ENCODE measurements around the gene APBB2. TPM values are rescaled to one million over a fixed set of nuclear protein-coding genes. Genes with fewer than 3 reads are reported as not detected.
A peak's percentile ranks its signal among the peaks of the same experiment; 100 is the strongest.

Gene APBB2
- total RNA-seq, 1 experiment from 2014 or later, result 14.4 TPM

DNA sequence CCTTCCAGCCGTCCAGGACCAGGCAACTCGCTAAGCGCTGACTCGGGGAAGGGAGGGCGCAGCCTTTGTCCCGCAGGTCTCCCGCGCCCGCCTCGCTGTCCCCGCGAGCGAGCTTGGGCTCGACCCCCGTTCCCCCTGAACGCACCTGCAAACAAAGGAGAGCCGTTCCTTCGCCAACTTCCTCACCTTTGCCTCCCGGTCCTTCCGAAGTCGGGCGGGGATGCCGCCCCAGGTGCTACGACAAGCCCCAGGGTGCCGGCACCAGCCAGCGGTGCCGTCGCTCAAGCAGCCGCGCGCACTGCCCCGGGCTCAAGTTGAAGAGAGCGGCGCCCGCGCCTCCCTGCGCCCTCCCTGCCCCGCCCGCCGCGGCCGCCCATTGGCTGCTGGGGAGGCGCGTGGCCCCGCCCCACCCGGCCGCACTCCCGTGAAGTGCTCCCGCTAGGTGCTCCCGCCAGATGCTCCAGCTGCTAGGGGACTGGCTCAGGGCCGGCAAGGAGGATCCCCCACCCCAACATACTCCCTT lies 357.4 kb downstream of the APBB2 start:
- DNase-seq (ENCODE audit: low spot score), result no peak

DNA sequence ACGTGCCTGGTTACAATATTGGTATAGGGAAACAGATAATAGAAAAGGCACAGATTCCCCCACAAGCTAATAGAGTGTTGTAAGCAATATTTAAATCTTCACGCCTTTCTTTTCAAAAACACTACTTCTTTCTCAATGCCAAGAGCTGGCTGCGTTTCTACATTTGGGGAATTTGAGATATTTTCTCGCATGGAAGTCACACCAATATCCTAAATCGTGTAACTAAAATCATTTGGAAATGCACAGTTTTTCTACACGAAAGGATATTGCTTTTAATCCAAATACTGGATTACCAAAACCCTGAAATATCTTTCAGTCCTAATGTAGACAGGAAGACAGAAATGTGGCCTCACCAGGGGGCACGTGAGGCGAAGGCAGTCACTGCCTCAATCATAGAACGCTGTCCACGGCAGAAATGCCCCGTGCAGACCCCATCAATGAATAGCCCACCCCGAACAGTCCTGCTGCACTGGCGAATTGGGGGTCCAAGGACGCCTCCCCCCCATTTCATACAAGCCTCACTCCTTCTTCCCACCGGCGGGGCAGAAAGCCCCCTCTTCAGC lies 358.0 kb downstream of the APBB2 start:
- no peak for DNase-seq (ENCODE audit: low spot score)

DNA sequence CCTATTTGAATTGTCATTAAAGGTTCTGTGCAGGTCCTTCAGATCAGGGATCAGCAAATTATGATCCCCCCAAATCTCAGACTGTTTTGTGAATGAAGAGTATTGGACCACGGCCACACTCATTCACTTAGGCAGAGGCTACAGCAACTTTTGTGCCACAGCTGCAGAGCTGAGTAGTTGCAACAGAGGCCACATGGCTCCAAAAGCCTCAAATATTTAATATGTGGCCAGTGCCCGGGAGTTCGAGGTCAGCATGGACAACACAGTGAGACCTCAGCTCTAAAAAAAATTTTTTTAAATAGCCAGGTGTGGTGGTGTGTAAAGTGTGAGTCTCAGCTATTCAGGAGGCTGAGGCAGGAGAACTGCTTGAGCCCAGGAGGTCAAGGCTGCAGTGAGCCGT lies 363.8 kb downstream of the APBB2 start:
- no peak for DNase-seq (ENCODE audit: low spot score)

DNA sequence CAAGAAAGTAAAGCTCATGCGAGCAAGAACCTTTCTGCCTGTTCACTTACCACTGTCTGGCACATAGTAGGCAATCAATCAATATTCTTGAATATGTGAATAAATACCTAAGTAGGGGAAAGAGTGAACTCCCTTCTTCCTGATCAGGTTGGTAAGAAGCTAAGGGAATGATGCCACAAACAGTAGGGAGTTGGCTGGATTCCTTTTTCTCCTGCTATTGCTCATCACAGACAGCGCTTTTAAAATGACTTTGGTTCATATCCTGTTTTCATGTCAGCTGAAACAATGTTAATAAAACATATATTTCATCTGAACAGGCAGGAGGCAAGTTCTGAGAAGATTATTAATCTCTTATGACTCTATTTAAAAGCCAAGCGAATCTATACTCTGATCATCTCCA lies 365.4 kb downstream of the APBB2 start:
- no peak for DNase-seq (ENCODE audit: low spot score)

DNA sequence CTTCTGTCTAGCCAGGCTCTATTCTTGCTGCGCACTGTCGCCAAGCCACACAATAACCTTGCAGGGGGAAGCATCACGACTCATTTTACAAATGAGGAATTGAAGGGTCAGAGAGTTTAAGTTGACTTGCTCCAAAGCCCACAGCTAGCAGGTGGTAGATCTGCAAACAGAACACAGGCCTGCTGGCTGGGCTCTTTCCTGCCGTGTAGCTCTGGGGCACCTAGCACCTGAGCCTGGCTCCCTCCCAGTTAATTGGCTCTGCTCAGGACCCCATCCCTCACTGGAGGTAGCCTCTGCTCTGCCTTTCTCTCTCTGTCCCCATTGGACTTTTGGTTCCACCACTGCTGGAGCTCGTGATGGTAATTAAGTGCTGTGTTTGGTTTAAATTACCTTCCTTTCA lies 366.1 kb downstream of the APBB2 start:
- DNase-seq (ENCODE audit: low spot score), result no peak

DNA sequence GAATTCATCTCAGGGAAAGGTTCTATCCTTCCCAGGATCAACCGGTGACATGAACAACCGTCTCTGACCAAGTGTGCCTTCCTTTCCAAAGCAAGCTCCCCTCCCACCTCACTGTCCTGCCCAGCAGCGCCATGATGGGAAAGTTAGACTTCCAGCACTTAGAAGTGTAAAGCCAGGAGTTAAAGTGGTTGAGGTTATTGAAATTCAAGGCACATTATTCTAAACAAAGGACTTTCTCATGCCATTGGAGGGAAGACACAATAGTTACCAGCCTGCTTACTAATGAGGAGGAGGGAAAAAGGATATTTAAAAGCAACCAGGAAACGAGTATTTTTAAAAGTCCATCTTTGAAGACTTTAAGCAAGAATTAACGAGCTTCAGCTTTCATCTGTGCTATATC lies 367.8 kb downstream of the APBB2 start:
- no peak for DNase-seq (ENCODE audit: low spot score)

DNA sequence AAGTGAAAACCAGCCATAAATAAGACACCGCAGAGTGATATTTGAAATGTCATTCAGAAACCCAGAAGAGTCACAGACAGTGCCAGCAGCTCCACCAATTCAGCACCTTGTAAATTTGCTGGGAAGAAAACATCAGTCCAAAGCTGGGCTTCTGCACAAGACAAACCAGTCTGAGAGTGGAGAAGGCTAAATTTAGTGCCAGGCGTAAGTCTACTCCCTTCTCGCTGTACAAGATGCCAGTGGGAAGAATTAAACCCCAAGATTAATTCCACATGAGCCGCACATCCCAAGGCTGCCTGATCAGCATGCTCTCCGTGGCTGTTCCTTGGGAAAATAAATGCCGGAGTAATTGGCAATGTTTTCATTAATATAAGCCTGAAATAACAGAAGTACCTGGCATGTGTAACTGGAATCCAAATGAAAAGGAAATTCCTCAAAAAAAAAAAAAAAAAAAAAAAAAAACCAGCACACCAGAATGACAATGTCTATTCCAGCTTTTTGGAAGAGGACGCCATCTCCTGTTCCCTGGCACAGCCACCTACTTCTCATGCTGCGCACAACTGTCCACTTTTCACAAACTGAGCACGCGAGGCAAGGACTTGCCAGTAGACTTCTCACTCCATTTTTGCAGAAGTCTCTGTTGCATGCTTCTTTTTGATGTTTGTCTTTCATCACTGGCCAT lies 369.0 kb downstream of the APBB2 start:
- no peak for DNase-seq (ENCODE audit: low spot score)

DNA sequence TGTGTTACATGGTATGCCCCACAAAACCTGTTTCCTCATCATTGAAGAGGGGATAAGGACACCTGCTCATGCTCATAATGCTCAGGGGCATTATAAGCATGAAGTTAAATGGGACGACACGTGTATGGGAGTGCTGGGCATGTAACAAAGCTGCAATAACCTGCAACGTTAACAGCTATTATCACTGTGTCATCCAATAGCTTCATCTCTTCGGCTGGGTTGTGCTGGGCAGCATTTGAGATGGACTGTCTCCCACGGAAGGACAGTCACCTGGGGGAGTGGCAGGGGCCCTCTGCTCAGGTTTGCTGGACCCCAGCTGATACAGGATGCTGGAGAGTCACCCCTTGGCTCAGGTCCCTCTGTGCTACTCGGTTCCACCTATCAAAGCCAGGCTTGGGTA lies 370.1 kb downstream of the APBB2 start:
- DNase-seq (ENCODE audit: low spot score), result no peak

DNA sequence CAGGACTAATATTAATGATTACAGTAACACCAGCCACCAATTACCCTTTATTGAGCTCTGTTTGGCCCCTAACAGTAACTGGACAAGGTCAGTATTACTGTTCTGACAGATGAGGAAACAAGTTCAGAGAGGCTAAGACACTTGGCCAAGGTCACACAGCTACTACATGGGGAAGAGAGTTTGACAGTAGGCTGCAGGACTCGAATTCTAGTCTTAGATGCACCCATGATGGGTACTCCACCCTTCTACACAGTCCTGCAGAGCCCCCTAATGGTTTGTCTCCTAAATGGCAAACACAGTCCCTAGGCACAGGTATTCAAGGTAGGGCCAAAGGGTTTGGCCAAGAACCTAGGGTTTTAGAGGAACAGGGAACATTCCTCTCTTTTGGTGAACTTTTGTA lies 370.6 kb downstream of the APBB2 start:
- peak; percentile 18 for DNase-seq (ENCODE audit: low spot score)

DNA sequence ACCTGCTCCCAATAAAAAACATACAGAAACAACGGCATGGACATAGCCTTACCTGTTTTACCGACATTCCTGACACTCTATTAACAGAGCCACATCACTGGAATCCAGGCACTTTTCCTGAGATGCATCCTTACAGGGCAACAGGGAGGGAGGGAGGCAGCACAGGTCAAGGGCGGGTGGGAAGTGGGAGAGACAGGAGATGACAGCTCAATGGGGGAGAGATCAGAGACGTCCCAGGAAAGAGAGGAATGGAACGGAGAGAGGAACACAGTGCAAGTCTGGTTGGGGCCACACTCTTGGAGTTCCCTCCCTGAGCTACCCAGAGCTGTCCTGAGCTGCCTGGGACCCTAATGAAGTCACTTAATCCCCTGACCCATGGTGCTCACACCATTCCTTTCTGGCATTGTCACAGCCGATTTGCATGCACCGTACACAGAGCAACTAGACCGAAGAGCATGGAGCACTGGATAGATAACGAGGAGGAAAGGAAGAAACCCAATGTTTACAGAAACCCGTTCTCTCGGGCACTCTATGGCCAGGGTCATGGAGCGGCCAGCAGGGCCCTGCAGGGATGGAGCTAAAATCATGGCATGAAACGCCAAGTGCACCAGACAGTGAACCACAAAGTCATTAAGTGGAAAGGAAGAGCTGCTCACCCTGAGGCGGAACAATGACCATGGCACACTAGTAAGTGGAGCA lies 371.5 kb downstream of the APBB2 start:
- no peak for DNase-seq (ENCODE audit: low spot score)

DNA sequence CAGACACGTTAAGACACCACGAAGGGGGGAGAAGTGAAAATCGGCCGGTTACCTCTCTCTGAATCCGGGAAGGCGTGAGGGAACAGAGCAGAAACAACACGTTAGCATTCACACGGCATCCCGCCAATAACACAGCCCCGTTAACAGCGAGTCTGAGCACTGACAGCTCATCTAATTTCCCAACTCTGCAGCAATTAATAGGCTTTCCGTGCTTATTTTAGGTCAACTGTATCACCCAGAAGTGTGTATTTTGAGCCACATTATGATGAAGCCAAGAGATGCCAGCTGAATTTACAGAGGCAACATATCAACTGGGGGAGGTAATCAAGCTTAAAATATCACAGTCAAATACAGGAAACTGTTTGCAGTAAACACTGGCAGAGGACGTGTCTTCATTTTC lies 372.0 kb downstream of the APBB2 start:
- no peak for DNase-seq (ENCODE audit: low spot score)

DNA sequence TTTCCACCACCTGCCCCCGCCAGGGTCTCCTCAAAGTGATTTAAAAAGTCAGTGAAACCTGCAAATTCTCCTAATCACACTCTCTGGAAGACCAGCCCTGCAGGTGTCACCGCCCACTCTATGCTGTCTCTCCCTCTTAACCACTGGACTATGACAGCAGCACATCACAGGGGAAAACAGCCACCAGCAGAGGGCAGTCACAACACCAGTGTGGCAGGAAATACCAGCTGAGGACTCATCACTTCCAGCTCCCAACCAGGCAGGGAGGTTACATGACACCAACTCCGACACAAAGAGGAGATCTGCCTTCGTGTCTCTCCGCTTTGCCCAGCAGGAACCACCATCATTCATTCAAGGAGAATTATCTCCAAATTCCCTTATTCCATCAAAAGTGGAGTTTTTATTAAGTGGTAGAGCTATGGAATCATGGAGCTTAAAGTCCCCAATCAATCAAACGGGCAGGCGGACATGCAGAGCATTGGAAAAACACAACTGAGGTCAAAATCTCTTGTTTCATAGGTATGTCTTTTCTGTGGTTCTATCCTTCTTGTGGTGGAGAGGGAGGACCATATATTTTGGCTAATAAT lies 373.3 kb downstream of the APBB2 start:
- DNase-seq (ENCODE audit: low spot score), result peak; percentile 92

DNA sequence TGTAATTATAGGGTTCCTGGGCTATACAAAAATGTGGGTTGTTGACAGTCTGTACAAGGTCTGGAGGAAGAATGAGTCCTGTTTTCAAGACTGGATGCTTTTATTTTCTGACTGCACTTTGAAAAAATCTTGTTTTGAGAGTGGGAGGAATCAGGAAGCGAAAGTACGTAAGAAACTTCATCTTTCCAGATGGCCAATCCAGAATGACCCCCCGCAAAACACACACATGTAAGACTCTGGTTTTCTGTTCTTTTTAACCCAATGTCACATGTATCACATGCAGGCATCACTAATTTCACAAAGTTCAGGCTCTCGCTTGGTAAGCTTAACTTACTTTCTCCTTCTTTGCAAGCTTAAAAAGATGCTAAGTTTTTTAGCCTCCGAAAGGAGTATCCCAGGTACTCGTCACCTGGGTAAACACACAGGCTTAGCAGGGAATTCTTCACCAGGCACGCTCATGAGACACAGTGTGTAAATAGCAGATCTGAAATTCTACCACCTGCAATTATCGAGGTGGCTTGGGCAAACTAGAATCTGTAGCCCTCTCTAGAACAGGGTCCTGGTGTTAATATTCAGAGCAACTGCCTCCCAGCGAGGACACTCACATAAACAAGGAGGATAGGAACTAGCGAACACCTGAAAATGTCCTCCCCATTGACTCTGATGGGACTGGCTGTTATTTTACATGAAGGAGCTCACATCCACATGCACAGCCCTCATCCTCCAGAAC lies 373.9 kb downstream of the APBB2 start:
- no peak for DNase-seq (ENCODE audit: low spot score)

DNA sequence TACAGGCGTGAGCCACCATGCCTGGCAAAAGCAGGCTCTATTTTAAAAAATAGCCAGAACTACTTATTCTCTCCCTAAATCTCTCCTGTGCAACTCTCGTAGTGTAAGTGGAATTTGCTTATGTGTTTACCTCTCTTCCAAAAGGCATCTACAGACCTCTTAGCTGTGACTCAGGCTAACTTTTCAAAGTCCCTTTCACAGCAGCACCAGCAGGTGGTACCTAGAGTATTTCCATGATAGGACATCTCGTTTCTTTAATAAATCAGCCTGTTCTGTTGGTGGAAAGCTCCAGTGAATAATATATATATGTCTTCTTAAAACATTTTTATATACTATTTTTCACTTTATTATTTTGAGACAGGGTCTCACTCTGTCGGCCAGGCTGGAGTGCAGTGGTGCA lies 375.6 kb downstream of the APBB2 start:
- DNase-seq (ENCODE audit: low spot score), result peak; percentile 17

DNA sequence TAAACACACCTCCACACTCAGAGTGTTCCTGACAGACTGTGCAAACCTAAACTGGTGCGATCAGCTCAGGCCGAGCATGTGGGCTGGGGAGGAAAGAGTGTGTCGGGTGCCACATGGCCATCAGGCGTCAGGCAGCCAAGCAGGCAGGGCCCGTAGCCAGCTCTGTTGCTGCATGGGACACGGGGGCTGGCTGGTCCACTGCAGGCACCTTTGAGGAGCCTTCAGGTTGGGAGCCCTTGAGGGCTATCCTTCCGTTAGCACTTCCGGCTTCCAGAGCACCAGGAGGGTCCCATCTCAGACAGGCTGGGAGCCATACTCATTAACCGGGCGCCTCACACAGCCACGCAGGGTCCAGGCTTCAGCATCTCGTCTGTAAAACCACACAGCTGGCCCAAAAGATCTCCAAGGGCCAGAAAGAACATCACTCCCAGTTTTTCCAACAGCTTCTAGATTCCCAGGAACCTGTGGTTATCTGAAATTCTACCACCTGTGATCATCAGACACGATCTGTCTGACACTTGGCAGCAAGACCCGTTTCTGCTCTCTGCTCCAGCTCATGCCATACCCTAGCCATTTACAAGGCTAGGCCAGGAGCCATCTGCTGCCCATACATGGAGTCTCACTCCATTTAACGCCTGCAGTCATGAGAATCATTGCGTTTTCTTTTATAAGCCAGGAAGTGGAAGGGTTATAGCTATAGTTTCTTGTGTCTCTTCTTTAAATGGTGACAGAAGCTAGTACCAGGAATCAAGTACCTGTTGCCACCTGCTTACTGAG lies 377.1 kb downstream of the APBB2 start:
- no peak for DNase-seq (ENCODE audit: low spot score)

DNA sequence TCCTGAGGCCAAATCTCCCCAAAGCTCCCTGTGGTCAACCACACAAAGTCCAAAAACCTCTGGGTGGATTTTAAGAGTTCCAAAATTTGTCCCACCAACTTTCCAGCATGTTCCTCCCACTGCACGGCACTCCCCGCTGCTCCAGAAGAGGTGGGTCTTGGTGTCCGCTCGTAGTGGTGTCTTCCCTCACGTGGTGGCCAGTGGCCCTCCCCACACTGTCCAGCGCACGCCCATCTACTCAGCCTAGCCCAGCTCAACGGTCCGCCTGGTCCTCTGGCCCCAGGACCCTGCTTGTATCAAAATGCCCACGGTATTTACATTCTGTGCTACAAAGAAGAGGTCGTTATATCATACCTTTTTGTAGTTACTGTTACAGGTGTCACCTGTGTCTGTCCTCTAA lies 381.1 kb downstream of the APBB2 start:
- DNase-seq (ENCODE audit: low spot score), result no peak

DNA sequence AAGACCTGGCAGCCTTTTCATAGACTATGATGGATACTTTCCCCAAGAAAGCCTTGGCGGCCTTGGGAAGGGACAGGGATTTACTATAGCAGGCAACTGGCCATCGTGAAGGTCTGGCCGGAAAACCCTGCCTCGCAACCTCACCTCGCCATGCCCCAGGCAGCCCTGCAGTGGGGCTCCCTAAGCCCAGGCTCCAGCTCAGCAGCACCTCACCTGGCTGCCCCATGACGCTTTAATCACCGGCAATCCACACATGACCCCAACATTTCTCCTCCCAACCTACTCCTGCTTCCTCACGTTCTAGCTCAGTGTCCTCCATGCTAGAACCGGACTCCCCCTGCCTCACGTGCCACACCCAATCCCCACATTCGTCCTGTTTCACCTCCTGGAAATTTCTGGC lies 382.2 kb downstream of the APBB2 start:
- no peak for DNase-seq (ENCODE audit: low spot score)

DNA sequence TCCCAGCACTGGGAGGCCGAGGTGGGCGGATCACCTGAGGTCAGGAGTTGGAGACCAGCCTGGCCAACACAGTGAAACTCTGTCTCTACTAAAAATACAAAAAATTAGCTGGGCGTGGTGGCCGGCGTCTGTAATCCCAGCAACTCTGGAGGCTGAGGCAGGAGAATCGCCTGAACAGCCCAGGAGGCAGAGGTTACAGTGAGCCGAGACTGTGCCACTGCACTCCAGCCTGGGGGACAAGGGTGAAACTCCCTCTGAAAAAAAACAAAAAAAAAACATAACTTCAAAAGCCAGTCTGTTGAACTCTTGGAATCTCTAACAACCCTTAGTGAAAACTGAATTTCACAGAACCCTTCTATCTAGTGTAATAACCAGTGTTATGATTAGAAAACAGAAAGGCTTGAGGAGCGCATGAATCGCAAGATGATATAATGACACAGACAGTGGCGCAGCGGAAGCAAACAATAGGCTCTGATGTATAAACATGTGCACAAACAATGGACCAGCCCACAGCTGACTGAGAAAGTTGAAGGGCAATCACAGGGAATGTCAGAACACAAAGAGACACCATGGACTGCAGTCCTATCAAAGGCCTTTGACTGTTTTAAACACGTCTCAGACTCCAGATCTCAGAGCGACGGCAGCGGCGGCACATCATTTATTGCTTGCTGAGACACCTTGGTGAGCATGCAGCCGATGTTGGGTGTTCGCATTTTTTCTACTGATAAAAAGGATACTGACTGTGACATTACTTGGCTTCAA lies 383.0 kb downstream of the APBB2 start:
- DNase-seq (ENCODE audit: low spot score), result no peak

DNA sequence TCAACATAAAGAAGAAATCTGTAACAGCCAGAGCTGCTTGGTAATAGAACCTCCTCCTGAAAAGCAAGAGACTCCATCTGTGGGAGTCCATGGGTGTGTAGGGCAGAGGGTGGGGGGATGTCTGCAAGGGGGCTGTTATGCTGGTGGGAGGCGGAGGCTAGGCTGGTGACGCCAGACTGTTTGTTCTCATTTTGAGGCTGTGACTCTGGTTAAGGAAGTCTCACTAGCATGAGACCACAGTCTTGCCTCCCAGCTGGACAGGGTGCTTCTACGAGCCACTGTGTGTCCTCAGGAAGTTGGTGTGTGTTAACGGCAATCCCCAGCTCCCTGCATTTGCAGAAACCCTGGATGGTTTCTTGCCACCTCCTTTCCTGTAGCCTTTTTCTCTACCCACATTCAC lies 384.8 kb downstream of the APBB2 start:
- no peak for DNase-seq (ENCODE audit: low spot score)

DNA sequence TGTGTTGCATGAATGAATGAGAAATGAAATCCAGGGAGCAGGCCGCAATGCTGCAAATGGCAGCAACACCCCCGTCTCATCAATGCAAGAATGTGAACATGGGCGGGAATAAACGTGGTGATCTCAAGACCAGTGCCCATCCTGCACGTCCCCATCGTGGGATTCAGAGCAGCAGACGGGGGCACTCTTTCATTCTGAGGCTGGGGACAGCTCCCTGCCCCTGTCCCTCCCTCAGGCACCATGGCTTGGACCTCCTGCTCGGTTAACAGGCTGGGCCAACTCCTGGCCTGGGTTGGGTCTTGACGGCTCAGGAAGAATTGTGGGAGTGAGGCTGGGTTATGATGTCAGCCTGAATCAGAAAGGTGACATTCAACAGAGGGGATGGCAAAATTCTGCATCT lies 385.7 kb downstream of the APBB2 start:
- DNase-seq (ENCODE audit: low spot score), result no peak

All from HT-29 (cell line).